Prostate gland (tissue), 2 donors: ENCODE data around the gene PCF11.

ENCODE experiments used
- CTCF ChIP-seq, 4 experiments: fragments of 200-600 bp in 2 of 4; fragments of 450-650 bp in 2 of 4; sonication (generic) in 2 of 4; IDR thresholded peaks; 1 replicate in 3 of 4; 2 replicates in 1 of 4; pipeline ENCODE4 v1.5.1; 2016 to 2019; ENCODE audit warnings: antibody characterized with exemption in 4 of 4, mild to moderate bottlenecking in 2 of 4, moderate library complexity in 2 of 4
- POLR2A ChIP-seq: fragments of 450-650 bp; IDR thresholded peaks from one replicate; pipeline ENCODE4 v1.6.1; 2016; ENCODE audit warnings: antibody characterized with exemption, mild to moderate bottlenecking
- POLR2AphosphoS5 ChIP-seq: sonication (generic); formaldehyde crosslinking; IDR thresholded peaks from one replicate; pipeline ENCODE4 v1.6.1; 2017; ENCODE audit warnings: antibody characterized with exemption

GRCh38 chr11:83124636-83125424 is 32.1 kb upstream of the PCF11 start:
- TF ChIP-seq CTCF (IDR thresholded peaks at IDR 0.05) = no peak
- no peak for TF ChIP-seq POLR2AphosphoS5
- TF ChIP-seq POLR2A = no peak
